Islet of Langerhans (tissue), 1 donor: ENCODE measurements around the gene ZNF536.

Source experiments
- FAIRE-seq: peaks from one replicate; lab custom pipeline; 2011; peaks lifted over from hg19 to GRCh38; lab: Jason Lieb, UNC

Gene ZNF536

DNA sequence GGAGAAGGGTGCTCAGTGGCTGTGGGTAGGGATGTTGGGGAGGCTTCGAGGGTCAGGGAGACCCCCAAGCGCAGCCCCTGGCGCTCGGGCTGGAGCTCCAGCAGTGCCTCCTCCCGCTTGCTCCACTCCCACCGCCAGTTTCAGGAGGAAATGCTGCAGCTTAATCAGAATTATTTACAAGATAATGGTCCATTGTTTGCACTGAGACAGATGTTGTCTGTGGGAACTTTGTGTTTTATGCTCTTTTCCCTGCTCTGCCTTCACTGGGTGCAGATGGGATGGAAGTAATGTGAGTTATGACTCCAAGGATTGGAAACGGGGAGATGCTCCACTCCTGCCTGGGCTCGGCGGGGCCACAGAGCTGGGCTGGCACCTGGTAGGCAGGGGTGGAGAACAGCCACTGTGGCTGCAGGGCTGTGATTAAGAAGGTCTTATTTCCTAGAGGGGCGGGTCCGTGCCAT, 192.4 kb downstream of the ZNF536 start:
- FAIRE-seq, result no peak

DNA sequence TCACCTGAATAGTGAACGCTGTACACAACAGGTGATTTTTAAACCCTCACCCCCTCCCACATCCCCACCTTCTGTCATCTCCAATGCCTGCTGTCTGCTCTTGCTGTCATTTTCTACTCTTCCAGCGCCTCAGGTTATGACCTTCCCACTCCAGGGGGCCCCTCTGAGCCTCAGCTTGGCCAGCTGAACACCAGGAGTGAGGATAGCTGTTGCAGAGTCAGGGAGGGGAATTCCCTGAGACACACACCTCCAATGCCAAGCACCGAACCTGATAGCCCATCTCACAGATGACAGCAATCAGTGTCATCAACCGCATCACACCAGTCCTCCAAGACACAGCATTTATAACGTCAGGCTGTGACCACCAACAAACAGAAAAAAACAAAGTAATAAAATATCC, 193.5 kb downstream of the ZNF536 start:
- FAIRE-seq, result no peak

DNA sequence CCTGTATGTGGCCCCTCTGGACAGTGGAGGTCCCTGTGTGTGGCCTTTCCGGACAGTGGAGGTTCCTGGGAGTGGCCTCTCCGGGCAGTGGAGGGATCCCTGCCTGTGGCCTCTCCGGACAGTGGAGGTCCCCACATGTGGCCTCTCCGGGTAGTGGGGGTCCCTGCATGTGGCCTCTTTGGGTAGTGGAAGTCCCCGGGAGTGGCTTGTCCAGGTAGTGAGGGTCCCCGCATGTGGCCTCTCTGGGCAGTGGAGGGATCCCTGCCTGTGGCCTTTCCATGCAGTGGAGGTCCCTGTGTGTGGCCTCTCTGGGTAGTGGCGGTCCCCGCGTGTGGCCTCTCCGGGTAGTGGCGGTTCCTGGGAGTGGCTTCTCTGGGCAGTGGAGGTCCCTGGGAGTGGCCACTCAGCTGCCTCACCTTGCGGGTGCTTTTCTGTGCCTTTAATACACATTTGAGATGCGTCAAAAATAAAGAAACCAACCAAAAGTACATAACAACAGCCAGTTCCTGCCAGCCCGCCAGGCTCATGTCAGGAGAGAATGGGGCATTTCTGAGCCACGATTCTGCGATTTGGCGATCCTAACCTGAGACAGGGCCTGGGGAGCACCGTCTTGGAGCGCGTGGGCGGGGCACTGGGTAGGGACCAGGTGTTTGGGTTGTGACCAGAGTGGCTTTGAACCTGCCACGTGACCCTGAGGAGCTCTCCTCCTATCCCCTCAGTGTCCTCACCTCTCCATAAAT, 194.7 kb downstream of the ZNF536 start:
- FAIRE-seq, result no peak

- FAIRE-seq, result no peak
Measured at GRCh38 chr19:30567536-30568232, 195.5 kb downstream of the ZNF536 start.

GRCh38 chr19:30570194-30570593, 198.0 kb downstream of the ZNF536 start:
- no peak for FAIRE-seq

DNA sequence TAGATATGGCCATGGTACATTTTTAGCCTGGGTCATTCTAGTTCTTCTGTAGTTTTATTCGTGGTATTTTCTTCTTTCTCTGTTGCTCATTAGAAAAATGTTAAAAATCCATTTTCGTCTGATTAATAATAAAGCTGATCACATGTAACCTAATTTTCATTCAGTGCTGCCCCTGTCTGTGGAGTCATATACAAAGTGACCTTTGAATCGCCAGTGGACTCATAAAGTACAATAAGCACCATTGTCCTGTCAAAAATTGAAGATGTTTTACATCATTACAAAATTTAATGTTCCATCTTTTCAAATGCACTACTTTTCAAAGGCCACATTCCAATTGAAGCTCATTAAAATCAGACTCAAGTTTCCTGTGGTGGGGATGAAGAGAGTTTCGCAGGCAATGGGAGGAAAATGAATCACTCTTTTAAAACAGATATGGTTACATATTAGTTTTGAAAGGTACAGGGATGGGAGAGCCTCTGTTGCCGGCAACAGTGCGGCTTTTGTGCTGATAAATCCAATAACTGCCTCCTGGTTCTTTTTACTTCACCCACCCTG, 205.4 kb downstream of the ZNF536 start:
- no peak for FAIRE-seq

DNA sequence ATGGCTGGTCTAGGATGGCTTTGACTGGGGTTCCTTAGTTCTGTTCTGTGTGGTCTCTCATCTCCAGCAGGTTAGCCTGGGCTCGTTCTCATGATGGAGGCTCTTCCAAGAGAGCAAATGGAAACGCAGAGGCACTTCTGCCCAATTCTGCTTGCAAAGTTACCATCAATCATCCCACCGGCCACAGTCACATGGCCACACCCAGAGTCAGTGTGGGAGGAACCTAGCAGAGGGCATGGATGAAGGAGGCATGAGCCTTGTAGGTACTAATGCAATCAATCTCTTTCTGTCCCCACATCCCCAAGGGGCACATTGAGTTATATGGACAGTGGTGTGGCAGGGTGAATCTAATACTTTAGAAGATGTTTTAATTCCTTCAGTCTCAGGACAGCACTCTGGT, 207.2 kb downstream of the ZNF536 start:
- FAIRE-seq, result no peak

DNA sequence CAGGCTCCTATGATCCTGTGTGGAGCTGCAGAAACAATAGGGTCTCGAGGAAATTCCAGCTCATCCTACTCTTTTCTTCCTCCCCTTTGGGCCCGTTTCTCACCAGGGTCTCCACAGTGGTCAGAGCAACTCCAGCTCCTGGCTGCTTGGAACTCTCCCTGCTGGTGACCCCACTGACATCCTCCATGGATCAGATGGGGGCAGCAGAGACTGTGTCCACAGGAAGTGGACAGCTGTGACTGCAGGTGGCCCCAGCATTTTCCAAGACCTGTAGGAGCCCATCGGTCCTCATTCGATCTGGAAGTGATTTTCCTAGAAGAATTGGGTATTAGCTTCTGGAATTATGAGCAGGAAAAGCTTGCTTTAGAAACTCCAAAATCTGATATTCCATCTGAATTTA, 208.5 kb downstream of the ZNF536 start:
- no peak for FAIRE-seq

DNA sequence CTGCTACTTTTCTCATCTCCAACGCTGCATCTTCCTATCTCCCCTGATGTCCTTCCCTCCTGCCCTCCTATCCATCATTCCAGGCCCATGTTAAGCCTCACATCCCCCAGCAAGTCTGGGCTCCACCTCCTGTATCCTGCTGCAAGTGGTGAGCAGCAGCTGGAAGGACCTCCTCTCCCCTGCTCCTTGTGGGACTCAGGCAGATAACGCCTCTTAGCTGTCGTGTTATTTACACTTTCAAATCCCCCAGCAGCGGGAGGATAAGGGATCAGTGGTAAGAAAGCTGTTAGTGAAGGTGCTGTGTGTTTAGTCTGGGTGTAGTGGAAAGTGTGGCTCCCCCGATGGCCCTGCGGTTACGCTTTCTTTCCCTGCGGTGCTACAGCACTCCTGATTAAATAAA, 211.9 kb downstream of the ZNF536 start:
- no peak for FAIRE-seq

DNA sequence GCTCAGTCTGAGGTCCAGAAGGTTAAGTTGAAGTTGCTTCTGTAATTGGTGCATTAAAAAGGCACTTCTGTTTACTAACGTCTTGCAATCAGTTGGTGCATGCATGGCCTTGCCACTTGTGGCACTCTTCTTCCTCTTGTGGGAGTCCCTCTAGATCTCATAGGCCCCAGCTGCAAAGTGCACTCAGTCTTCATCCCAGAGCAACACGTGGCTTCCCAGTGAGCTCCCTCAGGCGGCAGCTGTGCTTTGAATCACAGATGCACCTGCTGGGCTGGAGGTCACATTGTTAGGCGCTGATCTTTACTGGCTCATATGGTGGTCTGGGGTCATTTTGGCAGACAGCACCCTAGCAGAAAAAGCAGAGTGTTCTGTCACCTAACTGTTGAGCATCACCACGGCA, 215.7 kb downstream of the ZNF536 start:
- no peak for FAIRE-seq

GRCh38 chr19:30590596-30591229, 218.5 kb downstream of the ZNF536 start:
- no peak for FAIRE-seq

GRCh38 chr19:30593356-30593755, 221.2 kb downstream of the ZNF536 start:
- no peak for FAIRE-seq

- FAIRE-seq, result no peak
Measured at GRCh38 chr19:30593975-30594745, 222.0 kb downstream of the ZNF536 start.

DNA sequence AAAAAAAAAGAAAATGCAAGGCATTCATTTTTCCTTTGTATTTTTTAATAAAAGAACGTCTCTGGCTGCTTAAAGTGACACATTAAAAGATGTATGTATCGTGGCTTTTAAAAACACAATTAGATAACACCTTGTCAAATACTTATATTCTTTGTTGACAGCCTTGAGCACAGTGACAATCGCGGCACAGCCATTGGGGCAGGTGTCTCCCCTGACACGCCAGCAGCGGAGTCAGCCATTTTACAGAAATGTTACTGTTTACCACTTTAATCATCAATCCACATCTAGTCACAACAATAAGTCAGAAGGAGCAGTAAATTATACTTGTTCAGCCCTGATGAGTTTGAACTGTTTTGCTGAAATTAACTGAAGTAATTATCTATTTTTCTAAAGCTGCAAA, 224.1 kb downstream of the ZNF536 start:
- FAIRE-seq, result no peak

GRCh38 chr19:30596813-30597399, 224.7 kb downstream of the ZNF536 start:
- no peak for FAIRE-seq

DNA sequence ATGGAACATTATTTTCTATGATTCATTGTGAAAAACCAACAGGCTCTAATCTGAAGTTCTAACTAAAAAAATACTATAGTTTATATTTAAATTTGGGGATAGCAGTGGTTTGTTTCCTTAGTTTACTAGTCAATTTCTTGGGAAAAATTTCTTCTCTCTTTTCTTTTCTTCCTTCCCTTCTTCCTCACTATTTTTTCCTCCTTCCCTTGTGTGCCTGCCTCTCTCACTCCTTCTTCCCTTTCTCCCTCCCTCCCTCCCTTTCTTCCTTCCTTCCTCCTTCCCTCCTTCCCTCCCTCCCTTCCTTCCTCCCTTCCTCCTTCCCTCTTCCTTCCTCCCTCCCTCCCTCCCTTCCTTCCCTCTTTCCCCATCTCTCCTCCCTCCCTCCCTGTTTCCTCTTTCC, 226.5 kb downstream of the ZNF536 start:
- FAIRE-seq, result no peak

- FAIRE-seq, result no peak
Measured at GRCh38 chr19:30602661-30603350, 230.6 kb downstream of the ZNF536 start.

DNA sequence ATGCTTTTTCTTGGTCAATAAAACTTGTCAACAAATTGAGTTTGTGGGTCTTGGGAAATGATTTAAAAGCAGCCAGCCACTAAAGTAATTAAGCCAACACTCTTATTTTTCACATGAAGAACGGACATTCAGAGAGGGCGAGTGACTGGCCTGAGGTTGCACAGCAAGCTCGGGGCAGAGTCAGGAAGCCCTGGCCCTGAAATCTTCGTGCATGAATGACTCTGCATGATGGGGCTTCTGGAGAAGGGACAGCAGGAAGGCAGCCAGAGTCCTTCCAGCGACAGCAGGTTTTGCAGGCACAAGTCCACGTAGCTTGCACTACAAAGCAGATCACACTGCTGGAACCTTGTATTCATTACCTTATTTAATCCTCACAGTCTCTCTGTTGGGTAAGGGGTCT, 232.5 kb downstream of the ZNF536 start:
- FAIRE-seq, result no peak

DNA sequence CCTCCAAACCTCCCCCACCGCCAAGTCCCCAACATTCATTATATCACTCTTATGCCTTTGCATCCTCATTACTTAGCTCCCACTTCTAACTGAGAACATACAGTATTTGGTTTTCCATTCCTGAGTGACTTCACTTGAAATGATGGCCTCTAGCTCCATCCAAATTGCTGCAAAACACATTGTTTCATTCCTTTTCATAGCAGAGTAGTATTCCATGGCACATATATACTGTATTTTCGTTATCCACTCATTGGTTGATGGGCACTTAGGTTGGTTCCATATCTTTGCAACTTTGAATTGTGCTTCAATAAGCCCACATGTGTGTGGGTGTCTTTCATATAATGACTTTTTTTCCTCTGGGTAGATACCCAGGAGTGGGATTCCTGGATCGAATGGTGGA, 233.1 kb downstream of the ZNF536 start:
- no peak for FAIRE-seq

- FAIRE-seq, result no peak
Measured at GRCh38 chr19:30606114-30607050, 234.2 kb downstream of the ZNF536 start.
